Measurements from ENCODE around the gene GET4.

DNA sequence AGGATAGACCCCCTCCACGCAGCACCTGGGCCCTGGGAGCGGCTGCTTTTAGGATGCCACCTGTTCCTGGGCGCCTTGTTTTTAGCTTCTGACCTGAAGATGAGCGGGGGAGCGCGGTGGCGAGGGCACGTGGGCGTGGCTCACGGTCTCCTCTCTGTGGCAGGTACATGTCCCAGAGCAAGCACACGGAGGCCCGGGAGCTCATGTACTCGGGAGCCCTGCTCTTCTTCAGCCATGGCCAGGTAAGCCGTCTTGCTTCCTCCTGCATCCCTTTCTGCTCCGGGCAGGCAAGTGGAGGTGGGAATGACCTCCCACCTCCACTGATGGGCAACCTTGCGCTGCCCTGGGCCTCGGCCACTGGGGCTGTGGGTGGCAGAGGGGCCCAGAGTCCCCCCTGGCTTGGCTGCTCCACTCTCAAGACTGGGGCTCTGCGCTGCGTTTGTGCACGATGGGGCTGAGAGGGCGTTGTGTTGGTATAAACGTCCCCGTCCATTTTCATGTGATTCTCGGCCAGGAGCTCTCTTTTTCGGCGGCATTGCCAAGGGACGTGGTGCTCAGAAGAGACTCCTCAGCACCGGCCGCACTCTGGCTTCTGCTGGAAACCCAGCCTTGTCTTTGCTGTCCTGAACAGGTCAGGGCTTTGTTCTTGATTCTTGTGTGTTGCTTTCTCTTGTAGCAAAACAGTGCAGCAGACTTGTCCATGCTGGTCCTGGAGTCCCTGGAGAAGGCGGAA lies 9.7 kb downstream of the GET4 start:
- TF ChIP-seq, protein P1, sequence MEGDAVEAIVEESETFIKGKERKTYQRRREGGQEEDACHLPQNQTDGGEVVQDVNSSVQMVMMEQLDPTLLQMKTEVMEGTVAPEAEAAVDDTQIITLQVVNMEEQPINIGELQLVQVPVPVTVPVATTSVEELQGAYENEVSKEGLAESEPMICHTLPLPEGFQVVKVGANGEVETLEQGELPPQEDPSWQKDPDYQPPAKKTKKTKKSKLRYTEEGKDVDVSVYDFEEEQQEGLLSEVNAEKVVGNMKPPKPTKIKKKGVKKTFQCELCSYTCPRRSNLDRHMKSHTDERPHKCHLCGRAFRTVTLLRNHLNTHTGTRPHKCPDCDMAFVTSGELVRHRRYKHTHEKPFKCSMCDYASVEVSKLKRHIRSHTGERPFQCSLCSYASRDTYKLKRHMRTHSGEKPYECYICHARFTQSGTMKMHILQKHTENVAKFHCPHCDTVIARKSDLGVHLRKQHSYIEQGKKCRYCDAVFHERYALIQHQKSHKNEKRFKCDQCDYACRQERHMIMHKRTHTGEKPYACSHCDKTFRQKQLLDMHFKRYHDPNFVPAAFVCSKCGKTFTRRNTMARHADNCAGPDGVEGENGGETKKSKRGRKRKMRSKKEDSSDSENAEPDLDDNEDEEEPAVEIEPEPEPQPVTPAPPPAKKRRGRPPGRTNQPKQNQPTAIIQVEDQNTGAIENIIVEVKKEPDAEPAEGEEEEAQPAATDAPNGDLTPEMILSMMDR (IDR thresholded peaks at IDR 0.05), result no peak
- TF ChIP-seq POLR2A (IDR thresholded peaks at IDR 0.05), result no peak

All from lower leg skin (tissue), 3 donors.